Upper lobe of right lung (tissue), 1 donor: ENCODE data around the gene ZFHX3. TPM values are rescaled to one million over a fixed set of nuclear protein-coding genes. Genes with fewer than 3 reads are reported as not detected.

Source experiments
- ATAC-seq: fragments of 200-7000 bp; cut with Tn5 transposase; one replicate; pipeline ENCODE4 v1.9.1; 2020; ENCODE audit warnings: mild to moderate bottlenecking, moderate library complexity
- DNase-seq: peaks from one replicate; pipeline ENCODE4 v3.0.0-alpha.2; 2020
- H3K27ac ChIP-seq: fragments of 200-600 bp; one replicate; pipeline ENCODE4 v1.8.0; 2022
- H3K27me3 ChIP-seq: fragments of 200-600 bp; one replicate; pipeline ENCODE4 v1.8.0; 2022; ENCODE audit warnings: mild to moderate bottlenecking
- H3K36me3 ChIP-seq: fragments of 200-600 bp; one replicate; pipeline ENCODE4 v1.8.0; 2022
- H3K4me1 ChIP-seq: fragments of 200-600 bp; one replicate; pipeline ENCODE4 v1.8.0; 2022
- H3K4me3 ChIP-seq: fragments of 200-600 bp; one replicate; pipeline ENCODE4 v1.8.0; 2022; ENCODE audit warnings: mild to moderate bottlenecking
- H3K9me3 ChIP-seq: fragments of 200-600 bp; one replicate; pipeline ENCODE4 v1.8.0; 2022
- intact Hi-C: fragments of 100-400 bp; cut with DNase I; formaldehyde crosslinking; loops from one replicate; pipeline ENCODE4 v1.11.0; 2022
- total RNA-seq: library from RNA; stranded (reverse); fragmentation: NEBNext Ultra II Directional; extraction: Animal tissue kit (Norgen Biotek cat#: 25700); gene quantifications from one replicate; pipeline ENCODE4 v1.2.1, GENCODE V29; 2021
- TF ChIP-seq, protein P1 (sequence below): fragments of 200-600 bp; IDR thresholded peaks from one replicate; pipeline ENCODE4 v1.8.0; 2022; ENCODE audit warnings: antibody characterized with exemption
- donor health status: DM: no; HTN: yes; CAD: no; lungs with severe emphysema.

Gene ZFHX3
- total RNA-seq, 1 donor from 2014 or later: 29.0 TPM

DNA sequence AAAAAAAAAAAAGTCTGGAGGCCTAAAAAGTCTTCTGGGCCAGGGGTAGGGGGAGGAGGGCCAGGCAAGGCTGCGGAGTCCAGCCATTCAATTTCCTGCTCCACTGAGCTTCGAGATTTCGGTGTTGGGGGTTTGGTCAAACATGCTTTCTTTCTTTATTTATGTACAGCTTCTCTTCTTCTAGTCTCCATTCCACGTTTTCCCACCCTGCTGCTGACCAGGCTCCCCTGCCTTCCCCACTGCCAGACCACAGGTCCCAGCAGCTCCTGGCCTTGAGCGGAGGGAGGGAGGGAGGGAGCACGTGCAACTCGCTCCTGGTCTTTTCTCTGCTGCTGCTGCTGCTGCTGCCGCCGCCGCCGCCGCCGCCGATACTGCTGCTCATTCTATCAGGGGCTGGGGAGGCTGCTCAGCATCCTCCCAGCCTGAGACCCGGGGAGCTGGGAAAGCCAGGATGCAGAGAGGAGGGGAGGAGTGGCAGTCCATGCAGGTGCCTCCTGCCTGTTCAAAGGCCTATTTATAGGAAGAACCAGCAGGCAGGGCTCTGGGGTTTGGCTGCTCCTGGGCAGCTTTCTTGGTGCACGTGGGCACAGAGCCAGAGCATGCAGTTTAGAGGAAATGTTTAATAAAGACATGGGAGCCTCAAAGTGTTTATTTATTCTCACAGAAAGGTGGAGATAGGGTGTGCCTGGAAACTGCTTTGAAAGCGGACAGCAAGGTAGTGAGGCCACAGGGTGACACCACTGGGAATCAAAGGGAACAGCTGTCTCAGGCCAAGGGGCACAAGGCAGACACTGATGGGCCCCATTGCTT, 23.4 kb upstream of the ZFHX3 start:
- H3K9me3 ChIP-seq: no peaks in the 10 kb centered on the region
- peak overlapping the region; percentile 26 for H3K4me3 ChIP-seq
- H3K36me3 ChIP-seq: no peaks in the 10 kb centered on the region
- intact Hi-C loops: no loop called here
- peak; percentile 75 for DNase-seq
- H3K27ac ChIP-seq: no peak overlapping the region
- TF ChIP-seq, protein P1, sequence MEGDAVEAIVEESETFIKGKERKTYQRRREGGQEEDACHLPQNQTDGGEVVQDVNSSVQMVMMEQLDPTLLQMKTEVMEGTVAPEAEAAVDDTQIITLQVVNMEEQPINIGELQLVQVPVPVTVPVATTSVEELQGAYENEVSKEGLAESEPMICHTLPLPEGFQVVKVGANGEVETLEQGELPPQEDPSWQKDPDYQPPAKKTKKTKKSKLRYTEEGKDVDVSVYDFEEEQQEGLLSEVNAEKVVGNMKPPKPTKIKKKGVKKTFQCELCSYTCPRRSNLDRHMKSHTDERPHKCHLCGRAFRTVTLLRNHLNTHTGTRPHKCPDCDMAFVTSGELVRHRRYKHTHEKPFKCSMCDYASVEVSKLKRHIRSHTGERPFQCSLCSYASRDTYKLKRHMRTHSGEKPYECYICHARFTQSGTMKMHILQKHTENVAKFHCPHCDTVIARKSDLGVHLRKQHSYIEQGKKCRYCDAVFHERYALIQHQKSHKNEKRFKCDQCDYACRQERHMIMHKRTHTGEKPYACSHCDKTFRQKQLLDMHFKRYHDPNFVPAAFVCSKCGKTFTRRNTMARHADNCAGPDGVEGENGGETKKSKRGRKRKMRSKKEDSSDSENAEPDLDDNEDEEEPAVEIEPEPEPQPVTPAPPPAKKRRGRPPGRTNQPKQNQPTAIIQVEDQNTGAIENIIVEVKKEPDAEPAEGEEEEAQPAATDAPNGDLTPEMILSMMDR: no peak
- H3K27me3 ChIP-seq: peaks cover 7% of the 10 kb centered on the region
- H3K4me1 ChIP-seq: peaks cover 51% of the 10 kb centered on the region
- peak; percentile 3 for ATAC-seq

DNA sequence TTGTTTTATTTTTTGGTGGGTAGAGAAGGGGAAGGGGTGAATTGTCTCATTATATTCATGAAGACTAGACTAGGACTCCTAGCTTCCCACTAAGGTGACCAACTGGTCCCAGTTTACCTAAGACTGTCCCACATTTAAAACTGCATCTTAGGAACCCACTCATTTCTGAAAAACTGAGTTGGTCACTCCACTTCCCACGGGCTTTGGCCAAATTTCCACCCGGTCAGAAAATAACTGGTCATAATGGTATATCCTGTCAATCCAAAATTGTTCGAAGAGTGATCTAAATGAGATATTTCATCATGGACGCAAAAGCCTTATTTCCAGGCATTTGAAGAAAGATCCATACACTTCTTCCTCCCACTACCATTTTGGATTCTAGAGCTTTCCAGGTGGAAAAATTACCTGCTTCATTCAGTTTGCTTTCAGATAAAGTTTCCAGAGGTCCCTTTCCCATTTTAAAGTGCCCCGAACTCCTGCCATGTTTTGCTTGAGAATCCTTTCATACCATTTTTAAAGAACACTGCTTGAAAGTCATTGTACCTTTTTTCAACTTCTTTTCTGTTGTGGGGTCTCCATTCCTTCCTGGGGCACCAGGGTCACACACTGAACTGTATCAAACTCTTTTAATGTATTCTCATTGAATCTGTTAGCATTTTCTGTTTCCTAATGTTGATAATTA, 21.8 kb upstream of the ZFHX3 start:
- Histone ChIP-seq H3K36me3 (no peaks in the 10 kb centered on the region), H3K4me3 (no peak overlapping the region), H3K27me3 (peaks cover 20% of the 10 kb centered on the region), H3K27ac (peak overlapping the region; percentile 85), H3K4me1 (peaks cover 59% of the 10 kb centered on the region), H3K9me3 (no peaks in the 10 kb centered on the region)
- DNase-seq: no peak
- ATAC-seq: no peak
- TF ChIP-seq, protein P1: no peak
- intact Hi-C loops: loop anchor here (10.0 kb wide), 1 partner anchor 105 kb away; no protein-coding TSS in a partner anchor

- TF ChIP-seq, protein P1: no peak
- H3K9me3 ChIP-seq: no peaks in the 10 kb centered on the region
- ATAC-seq (peak; percentile 89), DNase-seq (peak; percentile 90)
- no peaks in the 10 kb centered on the region for H3K36me3 ChIP-seq
- peak overlapping the region; percentile 85 for H3K27ac ChIP-seq
- H3K4me3 ChIP-seq: no peak overlapping the region
- peaks cover 30% of the 10 kb centered on the region for H3K27me3 ChIP-seq
- H3K4me1 ChIP-seq: peaks cover 59% of the 10 kb centered on the region
- intact Hi-C loops: loop anchor here (10.0 kb wide), 1 partner anchor 106 kb away; no protein-coding TSS in a partner anchor
Observed at GRCh38 chr16:73068541-73069401, 20.8 kb upstream of the ZFHX3 start.

- TF ChIP-seq, protein P1: no peak
- Histone ChIP-seq H3K4me1 (peaks cover 59% of the 10 kb centered on the region), H3K27me3 (peaks cover 32% of the 10 kb centered on the region), H3K4me3 (no peak overlapping the region), H3K27ac (peak overlapping the region; percentile 85), H3K36me3 (no peaks in the 10 kb centered on the region), H3K9me3 (no peaks in the 10 kb centered on the region)
- intact Hi-C loops: loop anchor here (10.0 kb wide), 1 partner anchor 107 kb away; no protein-coding TSS in a partner anchor
- DNase-seq (no peak), ATAC-seq (no peak)
Observed at GRCh38 chr16:73067671-73068540, 20.0 kb upstream of the ZFHX3 start.
